SU-DHL-6 (cell line): ENCODE data around the gene PCP2.

Experiments used
- CTCF ChIP-seq: fragments of 200-600 bp; sonication (generic); IDR thresholded peaks from one replicate; pipeline ENCODE4 v1.5.1; 2017; ENCODE audit warnings: antibody characterized with exemption, mild to moderate bottlenecking, low read length, moderate library complexity; ENCODE audit not compliant: insufficient read depth, poor library complexity, severe bottlenecking
- EZH2phosphoT487 ChIP-seq: fragments of 200-600 bp; sonication (generic), shearing (Covaris generic); conservative IDR thresholded peaks from 2 replicates; pipeline ENCODE4 v1.6.1; 2018; ENCODE audit warnings: mild to moderate bottlenecking, antibody characterized with exemption, low read length, moderate library complexity, mixed read lengths

GRCh38 chr19:7646426-7646700 is 12.8 kb upstream of the PCP2 start:
- TF ChIP-seq CTCF (no peak), EZH2phosphoT487 (no peak)
